CD4-positive, alpha-beta T cell treated with Interleukin-4 for 4 hours (primary cell): ENCODE data around the gene CUTA.

Experiments
- DNase-seq: peaks from one replicate; pipeline ENCODE4 v3.0.0-alpha.2; 2020

The CUTA gene

GRCh38 chr6:33420491-33421343 is 2.8 kb upstream of the CUTA start:
- no peak for DNase-seq

GRCh38 chr6:33419580-33420490 is 1.9 kb upstream of the CUTA start, which contains the start of gene SYNGAP1:
Gene SYNGAP1, plus strand, starts transcription at chr6:33420065. Its CDS starts 200 bp downstream, at chr6:33420265.
- no peak for DNase-seq

GRCh38 chr6:33418690-33419291 is 884 bp upstream of the CUTA start:
- DNase-seq, result peak; percentile 64

- DNase-seq, result no peak
These were observed 592 bp downstream of the CUTA start for GRCh38 chr6:33417128-33417902.

GRCh38 chr6:33416386-33417127 is 1.4 kb downstream of the CUTA start:
- no peak for DNase-seq

- DNase-seq, result no peak
These were observed 2.1 kb downstream of the CUTA start for GRCh38 chr6:33415831-33416230.

GRCh38 chr6:33414592-33415271 is 3.2 kb downstream of the CUTA start:
- no peak for DNase-seq

- DNase-seq, result no peak
These were observed 4.4 kb downstream of the CUTA start for GRCh38 chr6:33413241-33414120.

GRCh38 chr6:33412140-33413009 is 5.5 kb downstream of the CUTA start:
- no peak for DNase-seq

- DNase-seq, result no peak
These were observed 6.3 kb downstream of the CUTA start for GRCh38 chr6:33411632-33412005.

GRCh38 chr6:33410711-33411631 is 6.9 kb downstream of the CUTA start, which contains the start of gene PHF1:
Gene PHF1, plus strand, starts transcription at chr6:33411014. Its CDS starts 1,250 bp downstream, at chr6:33412264.
- peak; percentile 94 for DNase-seq

GRCh38 chr6:33410050-33410710 is 7.7 kb downstream of the CUTA start:
- peak; percentile 97 for DNase-seq

GRCh38 chr6:33407132-33407718 is 10.7 kb downstream of the CUTA start:
- no peak for DNase-seq

GRCh38 chr6:33406126-33406525 is 11.8 kb downstream of the CUTA start:
- no peak for DNase-seq

- DNase-seq, result peak; percentile 14
These were observed 12.4 kb downstream of the CUTA start for GRCh38 chr6:33405386-33405940.

GRCh38 chr6:33404884-33405283 is 13.0 kb downstream of the CUTA start:
- no peak for DNase-seq
